H1 (cell line): ENCODE data around the gene ZNF385D. TPM values are rescaled to one million over a fixed set of nuclear protein-coding genes. Genes with fewer than 3 reads are reported as not detected.

Experiments used
- ASH2L ChIP-seq: fragments of 200-600, 300-600 bp; sonication (generic); IDR thresholded peaks from one replicate; pipeline ENCODE4 v1.7.1; 2017; ENCODE audit warnings: low read length
- EP300 ChIP-seq, 2 experiments: IDR thresholded peaks; 1 replicate in 1 of 2; 2 replicates in 1 of 2; pipeline ENCODE4 v1.6.1; 2011 to 2012; ENCODE audit warnings: low read depth in 2 of 2, low read length in 2 of 2, mild to moderate bottlenecking in 2 of 2, borderline replicate concordance in 1 of 2, inconsistent platforms in 1 of 2, moderate library complexity in 1 of 2
- SAP30 ChIP-seq: fragments of 300-600 bp; sonication (generic); IDR thresholded peaks from 2 replicates; pipeline ENCODE4 v1.7.1; 2012; ENCODE audit warnings: low read length, moderate library complexity, mild to moderate bottlenecking, inconsistent platforms; ENCODE audit not compliant: insufficient read depth, insufficient replicate concordance
- SUZ12 ChIP-seq: fragments of 200-600 bp; sonication (generic); IDR thresholded peaks from 2 replicates; pipeline ENCODE4 v1.6.1; 2012; ENCODE audit warnings: mild to moderate bottlenecking, inconsistent platforms, low read length, moderate library complexity, mixed read lengths
- polyA plus RNA-seq, 7 experiments: library from polyadenylated mRNA; depleted of rRNA in 3 of 7; stranded (reverse) in 5 of 7; unstranded in 2 of 7; fragments of >200 nt in 5 of 7; fragments of 200-250 nt in 2 of 7; gene quantifications; 1 replicate in 5 of 7; 2 replicates in 1 of 7; 4 replicates in 1 of 7; pipeline versions ENCODE4 v1.2.1 to v1.2.3, GENCODE V29; 2011 to 2013; ENCODE audit warnings: missing spikeins in 2 of 7, mixed read lengths in 2 of 7
- total RNA-seq: library from RNA; stranded (reverse); fragmentation: NEBNext Ultra II Directional; extraction: Animal tissue kit (Norgen Biotek cat#: 25700); gene quantifications from 2 replicates; pipeline ENCODE4 v1.2.1, GENCODE V29; 2021
- TF ChIP-seq, protein P1 (sequence below): fragments of 300-600 bp; sonication (generic); IDR thresholded peaks from 2 replicates; pipeline ENCODE4 v1.7.1; 2012; ENCODE audit warnings: low read length, moderate library complexity, mild to moderate bottlenecking, inconsistent platforms; ENCODE audit not compliant: insufficient replicate concordance
- TF ChIP-seq, protein P2 (sequence below), 3 experiments: IDR thresholded peaks; 1 replicate in 2 of 3; 2 replicates in 1 of 3; pipeline versions ENCODE4 v1.5.1 to v1.6.1; 2011; ENCODE audit warnings: low read length in 3 of 3, mild to moderate bottlenecking in 3 of 3, inconsistent platforms in 2 of 3, low read depth in 1 of 3, moderate library complexity in 1 of 3; ENCODE audit not compliant: insufficient read depth in 1 of 3; ENCODE audit errors: control extremely low read depth in 1 of 3
- TF ChIP-seq, protein P3 (sequence below): IDR thresholded peaks from 2 replicates; pipeline ENCODE4 v1.6.1; 2012; ENCODE audit warnings: inconsistent platforms

The ZNF385D gene
- total and polyA plus RNA-seq, 2 of the 8 experiments (the other 6 are each of a cell fraction or from before 2014, with no cell fraction given): 5.9 to 10.8 TPM

DNA sequence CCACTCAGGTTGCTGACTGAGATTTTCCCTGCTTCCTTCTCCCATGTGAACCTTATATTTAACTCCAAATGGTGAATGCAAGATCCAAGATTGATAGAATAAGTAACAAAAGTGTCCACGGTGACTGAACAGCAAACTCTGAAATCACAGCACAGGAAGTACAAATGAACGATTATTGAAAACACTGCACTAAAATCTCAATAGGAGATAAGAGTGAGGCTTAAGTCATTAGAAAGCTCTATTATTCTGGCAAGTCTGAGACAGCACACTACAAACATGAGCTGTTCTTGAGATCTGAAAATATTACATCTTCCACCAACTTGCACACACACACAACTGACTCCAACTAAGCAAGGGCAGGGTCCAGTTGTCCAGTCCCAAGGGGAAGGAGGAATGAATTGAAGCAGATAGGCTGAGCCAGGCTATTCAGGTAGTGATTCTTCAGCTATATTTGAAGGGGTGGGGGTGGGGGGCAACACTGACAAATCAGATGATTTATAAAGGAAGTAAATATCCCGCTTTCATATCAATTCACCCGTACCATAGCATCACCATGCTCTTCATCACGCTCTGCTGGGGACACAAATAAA, 2.9 kb downstream of the ZNF385D start (continued):
- TF ChIP-seq, protein P1, sequence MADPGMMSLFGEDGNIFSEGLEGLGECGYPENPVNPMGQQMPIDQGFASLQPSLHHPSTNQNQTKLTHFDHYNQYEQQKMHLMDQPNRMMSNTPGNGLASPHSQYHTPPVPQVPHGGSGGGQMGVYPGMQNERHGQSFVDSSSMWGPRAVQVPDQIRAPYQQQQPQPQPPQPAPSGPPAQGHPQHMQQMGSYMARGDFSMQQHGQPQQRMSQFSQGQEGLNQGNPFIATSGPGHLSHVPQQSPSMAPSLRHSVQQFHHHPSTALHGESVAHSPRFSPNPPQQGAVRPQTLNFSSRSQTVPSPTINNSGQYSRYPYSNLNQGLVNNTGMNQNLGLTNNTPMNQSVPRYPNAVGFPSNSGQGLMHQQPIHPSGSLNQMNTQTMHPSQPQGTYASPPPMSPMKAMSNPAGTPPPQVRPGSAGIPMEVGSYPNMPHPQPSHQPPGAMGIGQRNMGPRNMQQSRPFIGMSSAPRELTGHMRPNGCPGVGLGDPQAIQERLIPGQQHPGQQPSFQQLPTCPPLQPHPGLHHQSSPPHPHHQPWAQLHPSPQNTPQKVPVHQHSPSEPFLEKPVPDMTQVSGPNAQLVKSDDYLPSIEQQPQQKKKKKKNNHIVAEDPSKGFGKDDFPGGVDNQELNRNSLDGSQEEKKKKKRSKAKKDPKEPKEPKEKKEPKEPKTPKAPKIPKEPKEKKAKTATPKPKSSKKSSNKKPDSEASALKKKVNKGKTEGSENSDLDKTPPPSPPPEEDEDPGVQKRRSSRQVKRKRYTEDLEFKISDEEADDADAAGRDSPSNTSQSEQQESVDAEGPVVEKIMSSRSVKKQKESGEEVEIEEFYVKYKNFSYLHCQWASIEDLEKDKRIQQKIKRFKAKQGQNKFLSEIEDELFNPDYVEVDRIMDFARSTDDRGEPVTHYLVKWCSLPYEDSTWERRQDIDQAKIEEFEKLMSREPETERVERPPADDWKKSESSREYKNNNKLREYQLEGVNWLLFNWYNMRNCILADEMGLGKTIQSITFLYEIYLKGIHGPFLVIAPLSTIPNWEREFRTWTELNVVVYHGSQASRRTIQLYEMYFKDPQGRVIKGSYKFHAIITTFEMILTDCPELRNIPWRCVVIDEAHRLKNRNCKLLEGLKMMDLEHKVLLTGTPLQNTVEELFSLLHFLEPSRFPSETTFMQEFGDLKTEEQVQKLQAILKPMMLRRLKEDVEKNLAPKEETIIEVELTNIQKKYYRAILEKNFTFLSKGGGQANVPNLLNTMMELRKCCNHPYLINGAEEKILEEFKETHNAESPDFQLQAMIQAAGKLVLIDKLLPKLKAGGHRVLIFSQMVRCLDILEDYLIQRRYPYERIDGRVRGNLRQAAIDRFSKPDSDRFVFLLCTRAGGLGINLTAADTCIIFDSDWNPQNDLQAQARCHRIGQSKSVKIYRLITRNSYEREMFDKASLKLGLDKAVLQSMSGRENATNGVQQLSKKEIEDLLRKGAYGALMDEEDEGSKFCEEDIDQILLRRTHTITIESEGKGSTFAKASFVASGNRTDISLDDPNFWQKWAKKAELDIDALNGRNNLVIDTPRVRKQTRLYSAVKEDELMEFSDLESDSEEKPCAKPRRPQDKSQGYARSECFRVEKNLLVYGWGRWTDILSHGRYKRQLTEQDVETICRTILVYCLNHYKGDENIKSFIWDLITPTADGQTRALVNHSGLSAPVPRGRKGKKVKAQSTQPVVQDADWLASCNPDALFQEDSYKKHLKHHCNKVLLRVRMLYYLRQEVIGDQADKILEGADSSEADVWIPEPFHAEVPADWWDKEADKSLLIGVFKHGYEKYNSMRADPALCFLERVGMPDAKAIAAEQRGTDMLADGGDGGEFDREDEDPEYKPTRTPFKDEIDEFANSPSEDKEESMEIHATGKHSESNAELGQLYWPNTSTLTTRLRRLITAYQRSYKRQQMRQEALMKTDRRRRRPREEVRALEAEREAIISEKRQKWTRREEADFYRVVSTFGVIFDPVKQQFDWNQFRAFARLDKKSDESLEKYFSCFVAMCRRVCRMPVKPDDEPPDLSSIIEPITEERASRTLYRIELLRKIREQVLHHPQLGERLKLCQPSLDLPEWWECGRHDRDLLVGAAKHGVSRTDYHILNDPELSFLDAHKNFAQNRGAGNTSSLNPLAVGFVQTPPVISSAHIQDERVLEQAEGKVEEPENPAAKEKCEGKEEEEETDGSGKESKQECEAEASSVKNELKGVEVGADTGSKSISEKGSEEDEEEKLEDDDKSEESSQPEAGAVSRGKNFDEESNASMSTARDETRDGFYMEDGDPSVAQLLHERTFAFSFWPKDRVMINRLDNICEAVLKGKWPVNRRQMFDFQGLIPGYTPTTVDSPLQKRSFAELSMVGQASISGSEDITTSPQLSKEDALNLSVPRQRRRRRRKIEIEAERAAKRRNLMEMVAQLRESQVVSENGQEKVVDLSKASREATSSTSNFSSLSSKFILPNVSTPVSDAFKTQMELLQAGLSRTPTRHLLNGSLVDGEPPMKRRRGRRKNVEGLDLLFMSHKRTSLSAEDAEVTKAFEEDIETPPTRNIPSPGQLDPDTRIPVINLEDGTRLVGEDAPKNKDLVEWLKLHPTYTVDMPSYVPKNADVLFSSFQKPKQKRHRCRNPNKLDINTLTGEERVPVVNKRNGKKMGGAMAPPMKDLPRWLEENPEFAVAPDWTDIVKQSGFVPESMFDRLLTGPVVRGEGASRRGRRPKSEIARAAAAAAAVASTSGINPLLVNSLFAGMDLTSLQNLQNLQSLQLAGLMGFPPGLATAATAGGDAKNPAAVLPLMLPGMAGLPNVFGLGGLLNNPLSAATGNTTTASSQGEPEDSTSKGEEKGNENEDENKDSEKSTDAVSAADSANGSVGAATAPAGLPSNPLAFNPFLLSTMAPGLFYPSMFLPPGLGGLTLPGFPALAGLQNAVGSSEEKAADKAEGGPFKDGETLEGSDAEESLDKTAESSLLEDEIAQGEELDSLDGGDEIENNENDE: no peak
- TF ChIP-seq EP300 (IDR thresholded peaks at IDR 0.05; ENCODE audit: borderline replicate concordance in 1 of 2, low read depth in 2 of 2, low read length in 2 of 2) (no peak), SUZ12 (no peak), SAP30 (no peak), ASH2L (no peak)
- TF ChIP-seq, protein P2, sequence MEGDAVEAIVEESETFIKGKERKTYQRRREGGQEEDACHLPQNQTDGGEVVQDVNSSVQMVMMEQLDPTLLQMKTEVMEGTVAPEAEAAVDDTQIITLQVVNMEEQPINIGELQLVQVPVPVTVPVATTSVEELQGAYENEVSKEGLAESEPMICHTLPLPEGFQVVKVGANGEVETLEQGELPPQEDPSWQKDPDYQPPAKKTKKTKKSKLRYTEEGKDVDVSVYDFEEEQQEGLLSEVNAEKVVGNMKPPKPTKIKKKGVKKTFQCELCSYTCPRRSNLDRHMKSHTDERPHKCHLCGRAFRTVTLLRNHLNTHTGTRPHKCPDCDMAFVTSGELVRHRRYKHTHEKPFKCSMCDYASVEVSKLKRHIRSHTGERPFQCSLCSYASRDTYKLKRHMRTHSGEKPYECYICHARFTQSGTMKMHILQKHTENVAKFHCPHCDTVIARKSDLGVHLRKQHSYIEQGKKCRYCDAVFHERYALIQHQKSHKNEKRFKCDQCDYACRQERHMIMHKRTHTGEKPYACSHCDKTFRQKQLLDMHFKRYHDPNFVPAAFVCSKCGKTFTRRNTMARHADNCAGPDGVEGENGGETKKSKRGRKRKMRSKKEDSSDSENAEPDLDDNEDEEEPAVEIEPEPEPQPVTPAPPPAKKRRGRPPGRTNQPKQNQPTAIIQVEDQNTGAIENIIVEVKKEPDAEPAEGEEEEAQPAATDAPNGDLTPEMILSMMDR (IDR thresholded peaks at IDR 0.05; ENCODE audit: control extremely low read depth in 1 of 3, insufficient read depth in 1 of 3, low read depth in 1 of 3, low read length in 3 of 3): no peak
- TF ChIP-seq, protein P3, sequence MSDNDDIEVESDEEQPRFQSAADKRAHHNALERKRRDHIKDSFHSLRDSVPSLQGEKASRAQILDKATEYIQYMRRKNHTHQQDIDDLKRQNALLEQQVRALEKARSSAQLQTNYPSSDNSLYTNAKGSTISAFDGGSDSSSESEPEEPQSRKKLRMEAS: no peak
